Erythroblast (primary cell): ENCODE data around the gene TMEM130.
"Not testable (repeated sequence)": the region's sequence is repeated elsewhere in the genome, so short reads cannot be mapped to it uniquely, and the experiment has no call there.

Experiments
- DNase-seq, 2 experiments: peaks; one replicate each; lab custom pipeline; 2025; lab: John Stamatoyannopoulos, UW
- GATA1 ChIP-seq: IDR thresholded peaks from 2 replicates; pipeline ENCODE4 v1.6.1; 2011; ENCODE audit warnings: low read depth, mild to moderate bottlenecking, control low read depth, low read length, moderate library complexity
- POLR2A ChIP-seq: IDR thresholded peaks from 2 replicates; pipeline ENCODE4 v1.6.1; 2011; ENCODE audit warnings: mild to moderate bottlenecking, low read length

Gene TMEM130

DNA sequence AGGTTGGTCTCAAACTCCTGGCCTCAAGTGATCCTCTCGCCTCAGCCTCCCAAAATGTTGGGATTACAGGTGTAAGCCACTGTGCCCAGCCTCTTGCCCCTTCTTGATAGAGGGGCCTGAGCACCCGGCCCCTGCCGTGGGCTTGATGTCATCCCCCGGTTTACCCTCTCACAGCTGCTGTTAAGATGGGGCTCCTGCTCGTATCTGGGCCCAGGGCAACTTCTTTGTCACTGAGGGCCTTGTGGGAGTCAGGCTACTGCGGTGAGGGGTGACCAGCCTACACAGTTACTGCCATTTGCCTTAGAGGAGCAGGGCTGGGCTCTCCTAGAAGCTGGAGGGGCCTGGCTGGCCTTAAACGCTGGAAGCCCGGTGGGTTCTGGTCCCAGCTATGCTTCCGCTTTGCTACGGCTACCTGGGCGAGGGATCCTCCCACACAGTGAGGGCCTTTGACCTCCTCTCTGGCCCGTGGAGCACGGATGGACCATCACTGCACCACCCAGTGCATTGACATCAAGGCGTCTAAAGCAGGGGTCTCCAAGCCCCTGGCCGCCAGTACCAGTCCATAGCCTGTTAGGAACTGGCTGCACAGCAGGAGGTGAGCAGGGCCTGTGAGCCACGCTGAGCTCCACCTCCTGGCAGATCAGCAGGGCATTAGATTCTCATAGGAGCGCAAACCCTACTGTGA, 1.1 kb upstream of the TMEM130 start:
- no peak for DNase-seq
- no peak for TF ChIP-seq POLR2A
- no peak for TF ChIP-seq GATA1

DNA sequence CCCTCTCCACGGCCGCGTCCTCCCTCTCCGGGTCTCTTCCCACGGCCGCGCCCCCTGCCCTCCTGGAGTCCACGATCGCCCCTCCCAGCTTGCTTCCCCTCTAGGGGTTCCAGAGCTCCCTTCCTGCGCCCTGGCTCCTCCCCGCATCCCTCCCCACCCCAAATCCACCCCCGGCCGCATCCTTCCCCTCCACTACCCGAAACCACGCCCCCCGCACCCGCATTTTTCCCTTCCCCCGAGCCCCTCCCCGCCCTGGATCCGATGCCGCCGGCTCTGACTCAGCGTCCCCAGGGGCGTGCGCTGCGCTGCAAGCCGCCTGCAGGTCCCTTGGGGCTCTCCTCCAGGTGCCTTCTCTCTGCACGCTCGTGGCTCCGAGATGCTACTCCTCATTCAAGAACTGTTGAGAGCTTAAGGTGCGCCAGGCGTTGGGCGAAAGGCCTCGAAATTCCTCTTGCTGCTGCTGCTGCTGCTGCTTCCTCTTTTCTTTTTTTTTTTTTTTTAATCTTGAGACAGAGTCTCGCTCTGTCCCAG, 372 bp upstream of the TMEM130 start:
- TF ChIP-seq GATA1 (no peak), POLR2A (no peak)

DNA sequence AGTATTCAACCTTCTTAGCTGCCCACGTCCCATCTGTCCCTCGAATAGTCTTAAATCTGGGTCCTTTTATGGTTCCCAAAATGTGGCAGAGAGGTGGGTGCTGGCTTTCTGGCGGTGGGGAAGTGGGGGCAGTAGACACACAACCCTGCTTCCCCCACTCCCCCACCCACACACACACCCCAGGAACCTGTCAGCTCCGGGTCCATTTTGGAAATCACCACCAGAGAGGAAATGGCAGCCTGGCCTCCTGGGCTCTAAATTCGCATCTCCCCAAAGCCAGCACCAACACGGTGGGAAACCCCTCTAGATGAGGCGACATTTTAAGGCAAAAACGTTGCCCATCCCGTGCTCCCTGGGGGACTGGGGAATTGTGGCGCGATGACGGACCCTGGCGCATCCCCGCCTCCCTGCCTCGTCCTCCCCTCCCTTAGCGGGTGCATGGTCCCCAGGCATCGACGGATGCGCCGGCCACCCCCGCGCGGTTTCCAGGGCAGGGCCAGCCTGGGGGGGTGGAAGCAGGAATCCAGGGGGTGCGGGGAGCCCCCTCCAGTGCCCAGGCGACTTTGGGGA, 702 bp downstream of the TMEM130 start:
- no peak for DNase-seq
- no peak for TF ChIP-seq POLR2A
- no peak for TF ChIP-seq GATA1

More for the DNA sequence above, 372 bp upstream of the TMEM130 start:
- peak; percentile 8 to 16 for DNase-seq

DNA sequence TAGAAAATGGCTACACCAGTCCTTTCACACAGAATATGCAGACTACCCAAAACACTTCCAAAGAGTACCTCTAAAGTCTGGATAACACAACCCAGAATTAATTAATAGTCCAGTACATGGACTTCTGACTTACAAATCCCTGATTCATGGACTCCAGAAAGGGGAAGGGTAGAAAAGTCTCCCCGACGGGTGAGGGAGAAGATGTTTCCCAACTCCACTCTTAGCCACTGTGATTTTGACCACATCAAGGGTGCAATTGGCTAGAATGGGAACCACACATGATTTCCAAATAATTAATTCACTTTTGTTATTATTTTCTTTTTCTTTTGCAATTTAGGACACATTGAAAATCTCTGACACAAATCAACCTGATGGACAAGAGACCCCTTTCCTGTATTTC, 1.4 kb downstream of the TMEM130 start:
- TF ChIP-seq GATA1 (no peak), POLR2A (no peak)
- no peak for DNase-seq

DNA sequence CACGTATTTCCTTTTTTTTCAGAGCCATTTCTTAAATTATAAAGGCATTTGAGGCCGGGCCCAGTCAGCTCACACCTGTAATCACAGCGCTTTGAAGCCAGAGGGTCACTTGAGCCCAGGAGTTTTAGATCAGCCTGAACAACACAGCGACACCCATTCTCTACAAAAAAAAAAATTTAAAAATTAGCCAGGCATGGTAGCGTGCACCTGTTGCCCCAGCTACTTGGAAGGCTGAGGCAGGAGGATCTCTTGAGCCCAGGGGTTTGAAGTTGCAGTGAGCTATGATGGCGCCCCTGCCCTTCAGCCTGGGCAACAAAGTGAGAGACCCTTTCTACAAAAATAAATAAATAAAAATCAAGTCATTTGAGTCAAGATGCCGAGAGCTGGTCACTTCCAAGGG, 3.0 kb downstream of the TMEM130 start:
- DNase-seq = no peak
- TF ChIP-seq POLR2A = no peak
- no peak for TF ChIP-seq GATA1

DNA sequence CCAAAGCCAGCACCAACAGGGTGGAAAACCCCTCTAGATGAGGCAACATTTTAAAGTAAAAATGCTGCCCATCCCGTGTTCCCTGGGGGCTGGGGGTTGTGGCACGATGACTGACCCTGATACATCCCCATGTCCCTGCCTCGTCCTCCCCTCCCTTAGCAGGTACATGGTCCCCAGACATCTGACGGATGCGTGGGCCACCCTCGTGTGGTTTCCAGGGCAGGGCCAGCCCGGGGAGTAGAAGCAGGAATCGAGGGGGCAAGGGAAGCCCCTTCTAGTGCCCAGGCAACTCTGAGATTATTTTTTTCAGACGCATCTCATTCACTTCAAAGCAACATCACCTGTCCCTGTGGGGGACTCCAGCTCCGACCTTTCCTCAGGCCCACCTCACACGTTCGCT, 3.5 kb downstream of the TMEM130 start:
- no peak for DNase-seq
- no peak for TF ChIP-seq GATA1
- no peak for TF ChIP-seq POLR2A

DNA sequence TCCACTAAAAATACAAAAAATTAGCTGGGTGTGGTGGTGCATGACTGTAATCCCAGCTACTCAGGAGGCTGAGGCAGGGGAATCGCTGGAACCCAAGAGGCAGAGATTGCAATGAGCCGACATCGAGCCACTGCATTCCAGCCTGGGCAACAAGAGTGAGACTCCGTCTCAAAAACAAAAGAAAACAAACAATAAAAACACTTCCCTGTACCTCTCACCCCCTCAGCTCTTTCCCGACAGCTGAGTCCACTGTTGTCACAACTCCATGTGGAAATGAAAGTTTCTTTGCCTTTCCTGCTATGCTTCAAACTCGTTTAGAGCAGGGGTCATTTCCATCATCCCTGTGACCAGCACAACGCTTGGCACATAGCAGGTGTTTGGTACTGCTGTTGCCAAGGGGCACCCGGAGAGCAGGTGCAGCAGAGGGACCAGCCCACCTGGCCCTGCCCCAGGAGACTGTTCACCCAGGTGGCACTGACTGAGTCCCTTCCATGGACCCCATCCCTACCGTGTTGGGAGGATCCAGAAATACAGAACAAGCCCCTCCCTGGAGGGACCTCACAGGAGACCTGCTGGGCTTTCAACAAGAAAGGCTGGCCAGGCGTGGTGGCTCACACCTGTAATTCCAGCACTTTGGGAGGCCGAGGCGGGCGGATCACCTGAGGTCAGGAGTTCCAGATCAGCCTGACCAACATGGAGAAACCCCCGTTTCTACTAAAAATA, 4.9 kb downstream of the TMEM130 start:
- no peak for TF ChIP-seq POLR2A
- TF ChIP-seq GATA1 = no peak
- DNase-seq = no peak

DNA sequence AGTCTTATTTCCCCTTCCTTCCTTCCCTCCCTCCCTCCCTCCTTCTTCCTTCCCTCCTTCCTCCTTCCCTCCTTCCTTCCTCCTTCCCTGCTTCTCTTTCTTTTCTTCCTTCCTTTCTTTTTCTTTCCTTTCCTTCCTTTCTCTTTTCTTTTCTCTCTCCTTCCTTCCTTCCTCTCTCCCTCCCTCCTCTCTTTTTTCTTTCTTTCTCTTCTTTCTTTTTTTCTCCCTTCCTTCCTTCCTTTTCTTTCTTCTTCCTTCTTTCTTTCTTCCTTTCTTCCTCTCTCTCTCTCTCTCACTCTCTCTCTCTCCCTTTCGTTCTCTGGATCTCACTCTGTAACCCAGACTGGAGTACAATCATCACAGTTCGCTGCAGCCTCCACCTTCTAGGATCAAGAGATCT, 6.2 kb downstream of the TMEM130 start:
- TF ChIP-seq POLR2A = no peak
- no peak for TF ChIP-seq GATA1
- DNase-seq = no peak

DNA sequence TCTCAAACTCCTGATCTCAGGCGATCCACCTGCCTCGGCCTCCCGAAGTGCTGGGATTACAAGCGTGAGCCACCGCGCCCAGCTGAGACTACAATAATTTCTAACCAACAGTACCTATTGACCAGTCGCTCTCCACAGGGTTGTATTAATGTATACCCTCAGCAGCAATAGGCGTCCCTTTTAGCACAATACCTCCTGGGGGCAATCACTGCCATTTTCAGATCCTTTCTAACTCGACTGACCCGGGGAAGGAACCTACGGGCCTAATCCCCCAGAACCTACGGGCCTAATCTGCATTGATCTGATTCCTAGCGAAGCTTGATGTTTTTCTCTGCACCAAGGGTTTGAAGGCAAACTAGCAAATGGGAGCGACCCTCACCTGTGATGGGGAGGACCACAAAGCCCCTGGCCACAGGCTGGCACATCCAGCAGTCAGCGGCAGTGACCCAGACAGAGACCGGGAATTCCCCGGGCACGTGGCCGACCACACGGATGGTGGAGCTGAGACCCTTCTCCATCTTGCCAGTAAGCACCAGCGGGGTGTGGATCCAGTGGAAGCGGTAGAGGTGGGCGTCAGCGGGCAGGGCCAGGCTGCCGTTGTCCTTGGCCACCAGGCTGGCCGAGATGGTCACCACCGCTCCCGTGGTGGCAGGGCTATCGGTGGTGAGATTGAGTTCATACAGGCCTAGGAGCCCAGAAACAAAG, 6.9 kb downstream of the TMEM130 start:
- DNase-seq = no peak
- TF ChIP-seq GATA1 (no peak), POLR2A (no peak)

DNA sequence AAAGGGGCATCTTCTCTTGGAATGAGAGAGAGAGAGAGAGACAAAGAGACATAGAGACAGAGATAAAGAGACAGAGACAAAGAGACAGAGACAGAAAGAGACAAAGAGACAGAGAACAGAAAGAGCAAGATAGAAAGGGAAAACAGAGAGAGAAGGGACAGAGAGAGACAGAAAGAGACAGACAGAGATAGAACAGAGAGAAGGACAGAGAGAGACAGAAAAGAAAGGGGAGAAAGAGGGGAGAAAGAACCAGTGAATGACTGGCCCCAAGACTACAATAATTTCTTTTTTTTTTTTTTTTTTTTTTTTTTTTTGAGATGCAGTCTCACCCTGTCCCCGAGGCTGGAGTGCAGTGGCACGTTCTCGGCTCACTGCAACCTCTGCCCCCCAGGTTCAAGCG, 7.6 kb downstream of the TMEM130 start:
- no peak for DNase-seq
- TF ChIP-seq POLR2A = no peak
- no peak for TF ChIP-seq GATA1

DNA sequence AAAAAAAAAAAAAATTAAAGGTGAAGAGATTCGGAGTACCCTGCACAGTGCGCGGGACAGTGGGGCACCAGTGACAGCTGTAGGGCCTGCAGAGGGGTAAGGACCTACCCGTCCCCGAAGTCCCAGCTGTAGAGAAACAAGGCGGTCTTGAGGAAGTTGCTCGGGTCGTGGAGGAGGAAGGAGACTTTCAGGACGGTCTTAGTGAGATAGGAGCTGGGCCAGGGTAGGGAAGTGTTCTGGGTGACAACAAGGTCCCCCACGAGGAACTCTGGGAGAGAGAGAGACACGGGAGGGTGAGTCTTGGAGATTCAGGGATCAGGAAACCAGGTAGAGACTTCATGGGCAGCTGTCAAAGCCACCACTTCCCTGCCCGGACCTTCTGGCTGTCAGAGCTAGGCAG, 9.7 kb downstream of the TMEM130 start:
- no peak for DNase-seq
- no peak for TF ChIP-seq POLR2A
- no peak for TF ChIP-seq GATA1

DNA sequence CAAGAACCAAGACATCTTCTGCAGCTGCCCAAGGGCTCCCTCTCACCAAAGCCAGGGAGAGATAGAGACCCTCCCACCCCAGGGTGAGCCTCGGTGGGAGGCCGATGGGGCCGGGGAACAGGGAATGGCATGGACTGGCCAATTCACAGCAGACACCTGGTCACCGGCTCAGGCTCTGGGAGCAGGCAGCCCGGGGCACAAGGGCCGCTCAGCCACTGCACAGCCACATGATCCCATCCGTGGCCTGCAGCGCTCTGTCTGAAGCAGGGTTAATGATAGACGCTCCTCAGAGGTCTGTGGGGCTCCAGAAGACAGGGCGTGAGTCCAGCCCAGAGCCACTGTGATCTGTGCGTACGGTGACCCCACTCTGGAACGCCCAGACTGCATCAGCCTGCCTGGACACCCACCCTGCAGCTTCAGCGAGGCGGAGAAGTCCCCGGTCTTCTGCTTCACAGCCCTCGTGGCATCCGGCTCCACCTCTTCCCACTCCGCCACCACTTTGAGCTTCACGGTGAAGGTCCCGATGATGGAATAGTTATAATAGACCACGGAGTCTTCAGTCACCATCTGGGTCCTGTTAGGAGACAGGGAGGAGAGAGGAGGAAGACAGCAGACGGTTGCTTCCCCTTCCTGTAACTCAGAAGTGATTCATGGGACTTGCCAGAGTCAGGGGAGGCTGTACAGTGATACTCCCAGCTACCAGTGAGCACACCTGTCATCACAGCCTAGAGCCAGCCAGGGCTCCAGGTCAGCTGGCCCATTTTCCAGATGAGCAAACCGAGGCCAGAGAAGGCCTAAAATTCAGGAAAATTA, 14.0 kb downstream of the TMEM130 start:
- TF ChIP-seq GATA1 = no peak
- no peak for TF ChIP-seq POLR2A
- no peak for DNase-seq

DNA sequence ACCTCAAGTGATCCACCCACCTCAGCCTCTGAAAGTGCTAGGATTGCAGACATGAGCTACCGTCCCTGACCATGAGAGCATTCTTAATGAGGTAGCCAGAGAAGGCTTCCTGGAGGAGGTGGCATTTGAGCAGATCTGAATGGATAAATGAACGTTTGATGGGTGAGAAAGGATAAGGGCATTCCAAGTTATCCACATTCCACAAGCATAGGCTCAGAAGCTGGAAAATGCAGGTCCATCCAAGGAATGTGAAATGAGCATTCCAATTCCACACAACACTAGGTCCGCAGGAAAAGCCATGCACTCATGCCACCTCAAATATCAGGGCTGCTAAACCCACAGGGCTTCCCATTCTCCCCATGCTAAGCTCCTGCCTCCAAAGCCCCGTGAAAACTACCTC, 17.0 kb downstream of the TMEM130 start:
- TF ChIP-seq POLR2A (no peak), GATA1 (no peak)
- no peak for DNase-seq

DNA sequence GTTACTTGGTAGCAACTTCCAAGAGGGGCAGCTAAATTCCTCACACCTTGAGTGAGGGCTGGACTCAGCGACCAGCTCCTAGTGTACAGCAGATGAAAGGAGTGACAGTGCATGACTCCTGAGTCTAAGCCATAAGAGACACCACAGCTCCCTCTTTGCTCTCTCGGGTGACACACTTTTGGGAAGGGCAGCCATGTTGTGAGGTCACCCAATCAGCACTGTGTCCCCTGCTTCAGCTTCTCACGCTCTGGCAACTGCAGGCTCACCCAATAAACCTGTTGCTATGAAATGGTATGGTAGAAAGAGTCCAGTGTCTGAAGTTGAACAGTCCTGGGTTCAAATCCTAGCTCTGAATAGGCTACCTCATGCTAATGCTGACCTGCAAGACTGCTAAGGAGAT, 20.9 kb downstream of the TMEM130 start:
- TF ChIP-seq GATA1 = no peak
- TF ChIP-seq POLR2A = no peak

DNA sequence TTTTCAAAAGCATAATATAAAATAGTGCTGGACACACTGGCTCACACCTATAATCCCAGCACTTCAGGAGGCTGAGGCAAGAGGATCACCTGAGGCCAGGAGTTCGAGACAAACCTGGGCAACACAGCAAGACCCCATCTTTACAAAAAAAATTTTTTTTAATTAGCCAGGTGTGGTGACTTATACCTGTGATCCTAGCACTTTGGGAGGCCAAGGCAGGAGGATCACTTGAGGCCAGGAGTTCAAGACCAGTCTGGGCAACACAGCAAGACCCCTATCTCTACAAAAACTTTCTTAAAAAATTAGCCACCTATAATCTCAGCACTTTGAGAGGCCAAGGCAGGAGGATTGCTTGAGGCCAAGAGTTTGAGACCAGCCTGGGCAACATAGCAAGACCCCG, 27.3 kb downstream of the TMEM130 start:
- DNase-seq = not testable (repeated sequence)

More for the DNA sequence above, 20.9 kb downstream of the TMEM130 start:
- DNase-seq = no peak
